ENCODE data around the gene DYNC1H1.

Gene DYNC1H1

DNA sequence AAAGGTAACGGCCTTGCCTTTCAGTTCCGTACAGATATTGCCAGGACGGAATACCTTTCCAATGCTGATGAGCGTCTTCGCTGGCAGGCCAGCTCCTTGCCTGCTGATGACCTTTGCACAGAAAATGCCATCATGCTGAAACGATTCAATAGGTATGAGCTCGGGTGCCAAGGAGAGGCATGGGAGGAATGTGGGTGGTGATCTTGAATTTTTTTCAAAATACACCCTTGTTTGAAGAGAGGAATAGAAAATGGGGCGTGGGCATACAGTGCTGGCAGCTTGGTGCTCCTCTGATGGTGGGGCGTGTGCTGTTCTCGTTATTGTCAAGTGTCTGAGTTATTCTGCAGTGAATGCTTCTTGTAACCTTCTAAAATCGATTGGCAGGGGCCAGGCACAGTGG, 69.9 kb downstream of the DYNC1H1 start:
- Histone ChIP-seq H3K9me3 (ENCODE audit: control insufficient read depth in 2 of 2, low read length in 2 of 2) (no peaks in the 10 kb centered on the region), H3K4me1 (ENCODE audit: control insufficient read depth, insufficient read depth, low read length) (no peaks in the 10 kb centered on the region), H3K36me3 (ENCODE audit: control insufficient read depth in 2 of 2, insufficient read depth in 2 of 2, low read length in 2 of 2) (peaks cover 67 to 76% of the 10 kb centered on the region in 2 donors), H3K27ac (ENCODE audit: low read length) (no peak overlapping the region), H3K4me3 (ENCODE audit: low read length in 2 of 2) (no peak overlapping the region), H3K27me3 (ENCODE audit: control insufficient read depth in 1 of 2, insufficient read depth in 2 of 2, low read length in 2 of 2) (no peaks in the 10 kb centered on the region), H3K9ac (ENCODE audit: low read length in 2 of 2) (no peak overlapping the region)

DNA sequence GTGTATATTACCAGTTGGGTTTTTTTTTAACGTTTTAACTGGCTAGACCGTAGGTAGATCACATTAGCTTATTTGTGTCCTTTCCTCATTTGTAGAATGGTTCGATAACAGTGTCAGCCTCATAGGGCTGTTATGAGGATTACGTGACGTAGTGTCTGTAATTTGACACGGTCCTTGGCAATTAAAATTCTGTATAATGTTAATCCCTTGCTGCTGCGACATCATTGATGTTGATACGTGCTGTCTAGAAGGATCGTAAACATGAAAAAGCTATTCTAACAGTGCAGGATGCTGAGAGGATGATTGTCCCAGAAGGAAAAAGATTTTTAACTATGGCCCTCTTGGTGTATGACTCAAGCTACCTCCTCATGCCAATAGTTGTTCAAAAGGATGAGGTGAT, 71.5 kb downstream of the DYNC1H1 start:
- no peak overlapping the region for H3K4me3 ChIP-seq (ENCODE audit: low read length in 2 of 2)
- H3K9ac ChIP-seq (ENCODE audit: low read length in 2 of 2) = no peak overlapping the region
- no peaks in the 10 kb centered on the region for H3K27me3 ChIP-seq (ENCODE audit: control insufficient read depth in 1 of 2, insufficient read depth in 2 of 2, low read length in 2 of 2)
- H3K9me3 ChIP-seq (ENCODE audit: control insufficient read depth in 2 of 2, low read length in 2 of 2) = no peaks in the 10 kb centered on the region
- H3K4me1 ChIP-seq (ENCODE audit: control insufficient read depth, insufficient read depth, low read length) = no peaks in the 10 kb centered on the region
- H3K36me3 ChIP-seq (ENCODE audit: control insufficient read depth in 2 of 2, insufficient read depth in 2 of 2, low read length in 2 of 2) = peaks cover 71 to 76% of the 10 kb centered on the region in 2 donors
- H3K27ac ChIP-seq (ENCODE audit: low read length) = no peak overlapping the region

DNA sequence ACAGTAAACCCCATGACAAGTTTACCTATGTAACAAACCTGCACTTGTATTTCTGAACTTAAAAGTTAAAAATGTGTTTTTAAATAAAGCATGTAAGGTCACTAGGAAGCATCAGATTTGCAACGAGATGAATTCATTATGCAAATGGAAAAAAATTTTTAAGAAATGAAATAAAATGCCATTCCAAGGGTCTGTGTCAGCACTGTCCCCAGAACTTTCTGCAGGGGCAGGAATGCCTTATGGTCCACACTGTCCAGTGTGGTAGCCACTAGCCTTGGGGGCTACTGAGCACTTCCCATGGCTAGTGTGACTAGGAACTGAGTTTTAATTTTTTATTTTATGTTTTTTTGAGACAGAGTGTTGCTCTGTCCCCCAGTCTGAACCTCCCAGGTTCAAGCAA, 73.3 kb downstream of the DYNC1H1 start:
- Histone ChIP-seq H3K36me3 (ENCODE audit: control insufficient read depth in 2 of 2, insufficient read depth in 2 of 2, low read length in 2 of 2) (peaks cover 77 to 85% of the 10 kb centered on the region in 2 donors), H3K9ac (ENCODE audit: low read length in 2 of 2) (no peak overlapping the region)

DNA sequence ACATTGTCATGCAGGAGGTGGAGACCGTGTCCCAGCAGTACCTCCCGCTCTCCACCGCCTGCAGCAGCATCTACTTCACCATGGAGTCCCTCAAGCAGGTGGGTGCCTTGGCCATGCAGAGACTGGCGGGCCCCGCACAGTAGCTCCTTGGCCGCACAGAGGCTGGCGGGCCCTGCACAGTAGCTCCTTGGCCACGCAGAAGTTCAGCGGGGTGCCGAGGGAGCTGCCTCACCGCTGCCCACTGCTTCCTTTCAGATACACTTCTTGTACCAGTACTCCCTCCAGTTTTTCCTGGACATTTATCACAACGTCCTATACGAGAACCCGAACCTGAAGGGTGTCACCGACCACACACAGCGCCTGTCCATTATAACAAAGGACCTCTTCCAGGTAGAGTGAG, 74.8 kb downstream of the DYNC1H1 start:
- Histone ChIP-seq H3K27me3 (ENCODE audit: control insufficient read depth in 1 of 2, insufficient read depth in 2 of 2, low read length in 2 of 2) (no peaks in the 10 kb centered on the region), H3K27ac (ENCODE audit: low read length) (no peak overlapping the region), H3K36me3 (ENCODE audit: control insufficient read depth in 2 of 2, insufficient read depth in 2 of 2, low read length in 2 of 2) (peaks cover 73 to 82% of the 10 kb centered on the region in 2 donors), H3K4me1 (ENCODE audit: control insufficient read depth, insufficient read depth, low read length) (no peaks in the 10 kb centered on the region), H3K9me3 (ENCODE audit: control insufficient read depth in 2 of 2, low read length in 2 of 2) (no peaks in the 10 kb centered on the region), H3K4me3 (ENCODE audit: low read length in 2 of 2) (no peak overlapping the region), H3K9ac (ENCODE audit: low read length in 2 of 2) (no peak overlapping the region)

More for the DNA sequence above, 73.3 kb downstream of the DYNC1H1 start:
- Histone ChIP-seq H3K27me3 (ENCODE audit: control insufficient read depth in 1 of 2, insufficient read depth in 2 of 2, low read length in 2 of 2) (no peaks in the 10 kb centered on the region), H3K27ac (ENCODE audit: low read length) (no peak overlapping the region), H3K9me3 (ENCODE audit: control insufficient read depth in 2 of 2, low read length in 2 of 2) (no peaks in the 10 kb centered on the region), H3K4me1 (ENCODE audit: control insufficient read depth, insufficient read depth, low read length) (no peaks in the 10 kb centered on the region), H3K4me3 (ENCODE audit: low read length in 2 of 2) (no peak overlapping the region)

DNA sequence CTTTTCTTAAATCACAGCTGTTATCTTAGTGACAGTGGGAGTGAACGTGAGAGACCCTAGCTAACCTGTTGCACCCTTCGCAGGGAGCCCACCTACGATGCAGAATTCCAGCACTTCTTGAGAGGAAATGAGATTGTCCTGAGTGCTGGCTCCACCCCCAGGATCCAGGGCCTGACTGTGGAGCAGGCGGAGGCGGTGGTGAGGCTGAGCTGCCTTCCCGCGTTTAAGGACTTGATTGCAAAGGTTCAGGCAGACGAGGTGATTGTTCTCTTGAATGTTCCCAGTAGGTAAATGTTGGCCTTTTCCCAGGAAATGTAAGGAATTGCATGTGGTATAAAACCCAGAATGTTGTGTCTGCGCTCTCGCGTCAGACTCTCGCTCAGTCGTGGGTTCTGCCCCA, 75.8 kb downstream of the DYNC1H1 start:
- Histone ChIP-seq H3K4me3 (ENCODE audit: low read length in 2 of 2) (no peak overlapping the region), H3K36me3 (ENCODE audit: control insufficient read depth in 2 of 2, insufficient read depth in 2 of 2, low read length in 2 of 2) (peaks cover 77 to 84% of the 10 kb centered on the region in 2 donors), H3K9ac (ENCODE audit: low read length in 2 of 2) (no peak overlapping the region), H3K9me3 (ENCODE audit: control insufficient read depth in 2 of 2, low read length in 2 of 2) (no peaks in the 10 kb centered on the region), H3K4me1 (ENCODE audit: control insufficient read depth, insufficient read depth, low read length) (no peaks in the 10 kb centered on the region), H3K27me3 (ENCODE audit: control insufficient read depth in 1 of 2, insufficient read depth in 2 of 2, low read length in 2 of 2) (no peaks in the 10 kb centered on the region), H3K27ac (ENCODE audit: low read length) (no peak overlapping the region)

DNA sequence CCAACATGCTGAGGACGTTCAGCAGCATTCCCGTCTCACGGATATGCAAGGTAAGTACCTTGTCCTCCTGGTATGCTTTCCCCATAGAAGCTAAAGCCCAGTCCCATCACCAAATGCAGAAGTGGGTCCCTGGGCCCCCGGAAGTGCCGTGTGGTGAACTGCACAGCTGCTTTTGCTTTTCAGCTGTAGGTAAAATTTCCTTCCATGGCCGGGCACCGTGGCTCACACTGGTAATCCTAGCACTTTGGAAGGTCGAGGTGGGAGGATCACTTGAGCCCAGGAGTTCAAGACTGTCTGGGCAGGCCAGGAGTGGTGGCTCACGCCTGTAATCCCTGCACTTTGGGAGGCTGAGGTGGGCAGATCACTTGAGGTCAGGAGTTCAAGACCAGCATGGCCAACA, 78.3 kb downstream of the DYNC1H1 start:
- no peak overlapping the region for H3K9ac ChIP-seq (ENCODE audit: low read length in 2 of 2)
- H3K27ac ChIP-seq (ENCODE audit: low read length) = no peak overlapping the region
- peaks cover 7% of the 10 kb centered on the region for H3K4me1 ChIP-seq (ENCODE audit: control insufficient read depth, insufficient read depth, low read length)
- H3K27me3 ChIP-seq (ENCODE audit: control insufficient read depth in 1 of 2, insufficient read depth in 2 of 2, low read length in 2 of 2) = no peaks in the 10 kb centered on the region
- no peak overlapping the region for H3K4me3 ChIP-seq (ENCODE audit: low read length in 2 of 2)
- H3K36me3 ChIP-seq (ENCODE audit: control insufficient read depth in 2 of 2, insufficient read depth in 2 of 2, low read length in 2 of 2) = peaks cover 65 to 68% of the 10 kb centered on the region in 2 donors
- no peaks in the 10 kb centered on the region for H3K9me3 ChIP-seq (ENCODE audit: control insufficient read depth in 2 of 2, low read length in 2 of 2)

DNA sequence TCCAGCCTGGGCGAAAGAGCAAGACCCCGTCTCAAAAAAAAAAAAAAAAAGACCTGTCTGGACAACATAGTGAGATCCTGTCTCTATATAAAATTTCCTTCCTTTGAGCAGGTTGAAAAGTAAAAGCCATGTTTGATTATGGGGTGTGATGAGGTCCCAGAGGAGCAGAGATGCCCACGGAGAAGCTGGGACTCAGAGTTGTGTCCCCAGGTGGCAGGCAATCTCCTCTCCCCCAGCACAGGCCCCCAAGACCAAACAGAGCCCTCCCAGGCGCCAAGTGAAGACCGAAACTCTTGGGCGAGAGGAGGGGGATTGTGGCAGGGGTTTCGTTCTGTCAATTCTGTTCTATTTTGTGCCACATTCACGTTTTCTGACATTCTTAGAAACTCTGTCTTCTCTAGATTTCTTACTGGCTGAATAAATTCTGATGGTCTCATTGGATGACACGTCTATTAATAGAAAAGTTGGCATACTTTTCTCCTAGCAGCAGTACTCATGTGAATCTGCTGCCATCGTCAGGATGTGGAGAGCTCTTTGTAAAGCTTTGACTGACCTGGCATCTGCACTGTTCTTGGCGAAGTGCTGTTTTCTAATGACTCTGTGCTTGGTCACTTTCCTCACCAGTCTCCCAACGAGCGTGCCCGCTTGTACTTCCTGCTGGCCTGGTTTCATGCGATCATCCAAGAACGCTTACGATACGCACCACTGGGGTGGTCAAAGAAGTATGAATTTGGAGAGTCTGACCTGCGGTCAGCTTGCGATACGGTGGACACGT, 79.1 kb downstream of the DYNC1H1 start:
- no peaks in the 10 kb centered on the region for H3K9me3 ChIP-seq (ENCODE audit: control insufficient read depth in 2 of 2, low read length in 2 of 2)
- H3K4me1 ChIP-seq (ENCODE audit: control insufficient read depth, insufficient read depth, low read length) = peaks cover 7% of the 10 kb centered on the region
- no peak overlapping the region for H3K4me3 ChIP-seq (ENCODE audit: low read length in 2 of 2)
- no peaks in the 10 kb centered on the region for H3K27me3 ChIP-seq (ENCODE audit: control insufficient read depth in 1 of 2, insufficient read depth in 2 of 2, low read length in 2 of 2)
- no peak overlapping the region for H3K27ac ChIP-seq (ENCODE audit: low read length)
- H3K9ac ChIP-seq (ENCODE audit: low read length in 2 of 2) = no peak overlapping the region
- peaks cover 68 to 69% of the 10 kb centered on the region in 2 donors for H3K36me3 ChIP-seq (ENCODE audit: control insufficient read depth in 2 of 2, insufficient read depth in 2 of 2, low read length in 2 of 2)

DNA sequence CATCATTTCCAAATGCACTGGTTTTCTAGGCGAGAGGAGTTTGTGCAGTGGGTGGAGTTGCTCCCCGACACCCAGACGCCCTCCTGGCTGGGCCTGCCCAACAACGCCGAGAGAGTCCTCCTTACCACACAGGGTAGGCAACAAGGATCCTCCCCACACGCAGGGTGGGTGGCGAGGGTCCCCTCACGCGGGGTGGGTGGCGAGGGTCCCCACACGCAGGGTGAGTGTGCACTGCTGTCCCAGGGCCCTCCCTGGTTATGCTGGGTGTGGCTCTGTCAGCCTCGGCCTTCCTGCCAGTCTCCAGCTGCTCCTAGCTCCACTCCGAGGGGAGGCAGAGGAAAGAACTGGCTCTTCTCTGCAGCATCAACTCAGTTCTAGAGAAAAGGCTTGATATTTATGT, 80.2 kb downstream of the DYNC1H1 start:
- H3K27ac ChIP-seq (ENCODE audit: low read length) = no peak overlapping the region

DNA sequence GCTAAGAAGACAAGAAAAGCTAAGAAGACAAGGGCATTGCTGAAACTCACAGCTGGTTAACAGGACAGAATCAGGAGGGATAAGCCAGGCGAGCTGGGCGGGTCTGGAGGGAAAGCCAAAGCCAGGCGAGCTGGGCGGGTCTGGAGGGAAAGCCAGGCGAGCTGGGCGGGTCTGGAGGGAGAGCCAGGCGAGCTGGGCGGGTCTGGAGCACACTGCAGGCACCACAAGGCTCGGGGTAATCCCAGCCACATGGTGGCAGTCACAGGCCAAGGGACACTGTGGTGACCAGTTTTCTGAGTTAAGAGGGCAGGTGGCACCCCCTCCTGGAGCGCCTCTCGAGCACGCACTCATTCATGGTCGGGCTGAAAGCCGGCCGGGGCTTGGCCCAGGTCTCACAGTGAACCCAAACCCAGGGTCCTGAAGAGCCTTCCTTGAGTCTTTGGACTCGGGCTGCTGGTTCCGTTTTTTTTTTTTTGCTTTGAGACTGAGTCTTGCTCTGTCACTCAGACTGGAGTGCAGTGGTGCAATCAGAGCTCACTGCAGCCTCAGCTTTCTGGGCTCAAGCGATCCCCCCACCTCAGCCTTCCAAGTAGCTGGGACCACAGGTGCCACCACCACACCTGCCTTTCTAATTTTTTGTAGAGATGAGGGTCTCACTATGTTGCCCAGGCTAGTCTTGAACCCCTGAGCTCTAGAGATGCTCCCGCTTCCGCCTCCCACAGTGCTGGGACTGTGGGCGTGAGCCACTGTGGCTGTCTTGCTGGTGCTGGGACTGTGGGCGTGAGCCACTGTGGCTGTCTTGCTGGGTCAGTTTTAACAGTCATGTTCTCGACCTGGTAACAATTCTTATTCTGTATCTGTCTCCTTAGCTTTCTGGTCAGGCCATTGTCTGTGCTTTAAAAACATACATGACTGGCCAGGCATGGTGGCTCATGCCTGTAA, 82.2 kb downstream of the DYNC1H1 start:
- Histone ChIP-seq H3K9me3 (ENCODE audit: control insufficient read depth in 2 of 2, low read length in 2 of 2) (no peaks in the 10 kb centered on the region), H3K4me3 (ENCODE audit: low read length in 2 of 2) (no peak overlapping the region), H3K4me1 (ENCODE audit: control insufficient read depth, insufficient read depth, low read length) (peaks cover 20% of the 10 kb centered on the region), H3K9ac (ENCODE audit: low read length in 2 of 2) (no peak overlapping the region), H3K36me3 (ENCODE audit: control insufficient read depth in 2 of 2, insufficient read depth in 2 of 2, low read length in 2 of 2) (peaks cover 64 to 67% of the 10 kb centered on the region in 2 donors), H3K27ac (ENCODE audit: low read length) (peak overlapping the region; percentile 24), H3K27me3 (ENCODE audit: control insufficient read depth in 1 of 2, insufficient read depth in 2 of 2, low read length in 2 of 2) (no peaks in the 10 kb centered on the region)

More for the DNA sequence above, 80.2 kb downstream of the DYNC1H1 start:
- H3K4me3 ChIP-seq (ENCODE audit: low read length in 2 of 2) = no peak overlapping the region
- H3K9me3 ChIP-seq (ENCODE audit: control insufficient read depth in 2 of 2, low read length in 2 of 2) = no peaks in the 10 kb centered on the region
- H3K4me1 ChIP-seq (ENCODE audit: control insufficient read depth, insufficient read depth, low read length) = peaks cover 13% of the 10 kb centered on the region
- H3K27me3 ChIP-seq (ENCODE audit: control insufficient read depth in 1 of 2, insufficient read depth in 2 of 2, low read length in 2 of 2) = no peaks in the 10 kb centered on the region
- H3K36me3 ChIP-seq (ENCODE audit: control insufficient read depth in 2 of 2, insufficient read depth in 2 of 2, low read length in 2 of 2) = peaks cover 68 to 70% of the 10 kb centered on the region in 2 donors
- no peak overlapping the region for H3K9ac ChIP-seq (ENCODE audit: low read length in 2 of 2)

DNA sequence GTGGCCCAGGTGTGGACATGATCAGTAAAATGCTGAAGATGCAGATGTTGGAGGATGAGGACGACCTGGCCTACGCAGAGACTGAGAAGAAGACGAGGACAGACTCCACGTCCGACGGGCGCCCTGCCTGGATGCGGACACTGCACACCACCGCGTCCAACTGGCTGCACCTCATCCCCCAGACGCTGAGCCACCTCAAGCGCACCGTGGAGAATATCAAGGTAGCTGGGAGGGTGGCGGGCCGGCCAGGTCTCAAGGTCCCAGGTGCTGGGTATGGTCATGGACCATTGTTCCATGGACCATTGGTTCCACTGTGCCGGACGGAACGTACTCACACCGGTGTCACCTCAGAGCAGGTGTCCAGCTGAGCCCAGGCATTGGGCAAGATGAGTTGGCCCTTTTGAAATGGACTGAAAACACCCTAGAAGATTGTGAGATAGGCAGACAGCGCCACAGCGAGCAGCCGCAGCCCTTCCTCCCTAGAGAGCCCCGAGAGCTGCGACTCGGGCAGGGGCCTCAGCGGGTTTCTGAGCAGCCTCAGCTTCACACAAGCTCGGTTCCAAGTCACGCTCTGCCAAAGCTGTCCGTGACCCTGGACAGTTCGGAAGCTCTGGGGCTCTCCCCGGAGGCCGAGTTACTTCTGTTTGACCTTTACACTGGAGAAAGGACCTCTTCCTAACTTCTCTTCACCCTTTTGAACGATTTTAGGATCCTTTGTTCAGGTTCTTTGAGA, 83.6 kb downstream of the DYNC1H1 start:
- Histone ChIP-seq H3K9ac (ENCODE audit: low read length in 2 of 2) (no peak overlapping the region), H3K36me3 (ENCODE audit: control insufficient read depth in 2 of 2, insufficient read depth in 2 of 2, low read length in 2 of 2) (peaks cover 50 to 60% of the 10 kb centered on the region in 2 donors), H3K27me3 (ENCODE audit: control insufficient read depth in 1 of 2, insufficient read depth in 2 of 2, low read length in 2 of 2) (no peaks in the 10 kb centered on the region), H3K27ac (ENCODE audit: low read length) (no peak overlapping the region), H3K9me3 (ENCODE audit: control insufficient read depth in 2 of 2, low read length in 2 of 2) (no peaks in the 10 kb centered on the region), H3K4me3 (ENCODE audit: low read length in 2 of 2) (no peak overlapping the region), H3K4me1 (ENCODE audit: control insufficient read depth, insufficient read depth, low read length) (peaks cover 20% of the 10 kb centered on the region)
